H9 (cell line): ENCODE data around the gene TMEM86B. TPM values are rescaled to one million over a fixed set of nuclear protein-coding genes. Genes with fewer than 3 reads are reported as not detected.
A peak's percentile ranks its signal among the peaks of the same experiment; 100 is the strongest.

ENCODE experiments used
- DNase-seq: peaks from one replicate; pipeline ENCODE4 v3.0.0-alpha.2; 2017
- H2AFZ ChIP-seq: one replicate; pipeline ENCODE4 v1.6.1; 2013; ENCODE audit warnings: mild to moderate bottlenecking, low read length, control low read depth, moderate library complexity
- H2AK5ac ChIP-seq: 2 replicates; pipeline ENCODE4 v1.6.1; 2013; ENCODE audit warnings: low read length, control low read depth, mixed read lengths; ENCODE audit not compliant: insufficient read length
- H2BK120ac ChIP-seq: one replicate; pipeline ENCODE4 v1.6.1; 2013; ENCODE audit warnings: low read depth, mild to moderate bottlenecking, low read length, control low read depth, inconsistent platforms; ENCODE audit not compliant: poor library complexity, severe bottlenecking
- H2BK12ac ChIP-seq: 2 replicates; pipeline ENCODE4 v1.6.1; 2013; ENCODE audit warnings: low read length, control low read depth, mixed read lengths, low read depth; ENCODE audit not compliant: insufficient read length
- H2BK15ac ChIP-seq: 2 replicates; pipeline ENCODE4 v1.6.1; 2013; ENCODE audit warnings: low read depth, low read length, control low read depth
- H2BK20ac ChIP-seq: one replicate; pipeline ENCODE4 v1.6.1; 2013; ENCODE audit warnings: low read depth, mild to moderate bottlenecking, low read length, control low read depth, inconsistent platforms; ENCODE audit not compliant: poor library complexity, severe bottlenecking
- H2BK5ac ChIP-seq: 2 replicates; pipeline ENCODE4 v1.6.1; 2013; ENCODE audit warnings: low read length, control low read depth, mixed read lengths; ENCODE audit not compliant: insufficient read length
- H3K14ac ChIP-seq: 2 replicates; pipeline ENCODE4 v1.6.1; 2013; ENCODE audit warnings: low read length, control low read depth; ENCODE audit not compliant: insufficient read depth
- H3K18ac ChIP-seq: 2 replicates; pipeline ENCODE4 v1.6.1; 2013; ENCODE audit warnings: low read depth, mild to moderate bottlenecking, mixed read lengths, low read length, control low read depth; ENCODE audit not compliant: insufficient read length
- H3K23ac ChIP-seq: 2 replicates; pipeline ENCODE4 v1.6.1; 2013; ENCODE audit warnings: low read length, control low read depth, mixed read lengths, low read depth; ENCODE audit not compliant: insufficient read length
- H3K23me2 ChIP-seq: 2 replicates; pipeline ENCODE4 v1.6.1; 2013; ENCODE audit warnings: low read depth, mild to moderate bottlenecking, mixed read lengths, low read length, control low read depth; ENCODE audit not compliant: insufficient read length, poor library complexity, severe bottlenecking
- H3K27ac ChIP-seq: 2 replicates; pipeline ENCODE4 v1.5.1; 2013; ENCODE audit warnings: low read length, control low read depth, mixed read lengths, low read depth; ENCODE audit not compliant: insufficient read length
- H3K27me3 ChIP-seq: 2 replicates; pipeline ENCODE4 v1.6.1; 2013; ENCODE audit warnings: low read length, control low read depth, inconsistent platforms; ENCODE audit not compliant: insufficient read depth
- H3K4ac ChIP-seq: 2 replicates; pipeline ENCODE4 v1.6.1; 2013; ENCODE audit warnings: low read depth, mild to moderate bottlenecking, control low read depth, inconsistent platforms, low read length, moderate library complexity
- H3K4me1 ChIP-seq: 2 replicates; pipeline ENCODE4 v1.6.1; 2013; ENCODE audit warnings: low read length, control low read depth, inconsistent platforms; ENCODE audit not compliant: insufficient read depth
- H3K4me2 ChIP-seq: 2 replicates; pipeline ENCODE4 v1.6.1; 2013; ENCODE audit warnings: low read length, control low read depth, mixed read lengths; ENCODE audit not compliant: insufficient read length, insufficient read depth
- H3K56ac ChIP-seq: 2 replicates; pipeline ENCODE4 v1.6.1; 2013; ENCODE audit warnings: low read depth, mild to moderate bottlenecking, mixed read lengths, low read length, control low read depth; ENCODE audit not compliant: insufficient read length
- H3K79me1 ChIP-seq: 2 replicates; pipeline ENCODE4 v1.6.1; 2013; ENCODE audit warnings: low read depth, mild to moderate bottlenecking, moderate library complexity, low read length, control low read depth, inconsistent platforms; ENCODE audit not compliant: insufficient read depth, poor library complexity, severe bottlenecking
- H3K79me2 ChIP-seq: 2 replicates; pipeline ENCODE4 v1.6.1; 2013; ENCODE audit warnings: low read length, control low read depth, inconsistent platforms; ENCODE audit not compliant: insufficient read depth
- H3K9ac ChIP-seq: 2 replicates; pipeline ENCODE4 v1.6.1; 2013; ENCODE audit warnings: low read length, control low read depth, mixed read lengths; ENCODE audit not compliant: insufficient read length; ENCODE audit errors: extremely low read depth
- H3K9me3 ChIP-seq: one replicate; pipeline ENCODE4 v1.6.1; 2013; ENCODE audit warnings: low read depth, low read length, inconsistent platforms; ENCODE audit not compliant: control insufficient read depth
- H3T11ph ChIP-seq: one replicate; pipeline ENCODE4 v1.6.1; 2013; ENCODE audit warnings: mild to moderate bottlenecking, low read length, control low read depth, inconsistent platforms
- H4K20me1 ChIP-seq: one replicate; pipeline ENCODE4 v1.6.1; 2013; ENCODE audit not compliant: control insufficient read depth, insufficient read length, insufficient read depth
- H4K5ac ChIP-seq: 2 replicates; pipeline ENCODE4 v1.6.1; 2013; ENCODE audit warnings: low read depth, mild to moderate bottlenecking, mixed read lengths, low read length, control low read depth; ENCODE audit not compliant: insufficient read length
- H4K8ac ChIP-seq: replicated peaks from 2 replicates; pipeline ENCODE4 v1.6.1; 2013; ENCODE audit warnings: low read length, control low read depth, mixed read lengths, low read depth; ENCODE audit not compliant: insufficient read length
- H4K91ac ChIP-seq: 2 replicates; pipeline ENCODE4 v1.6.1; 2013; ENCODE audit warnings: low read depth, mild to moderate bottlenecking, moderate library complexity, mixed read lengths, low read length, control low read depth; ENCODE audit not compliant: insufficient read length
- H3K27ac Mint-ChIP-seq, 3 experiments: 2 replicates in 2 of 3; 3 replicates in 1 of 3; pipeline ENCODE4 v1.8.0; 2020 to 2021; ENCODE audit warnings: mixed read lengths in 3 of 3, mild to moderate bottlenecking in 1 of 3, moderate library complexity in 1 of 3
- H3K27me3 Mint-ChIP-seq: 2 replicates; pipeline ENCODE4 v1.8.0; 2021; ENCODE audit warnings: low read depth, mild to moderate bottlenecking, moderate library complexity, mixed read lengths
- H3K36me3 Mint-ChIP-seq, 3 experiments: 2 replicates in 2 of 3; 3 replicates in 1 of 3; pipeline ENCODE4 v1.8.0; 2020 to 2021; ENCODE audit warnings: low read depth in 3 of 3, mixed read lengths in 3 of 3; ENCODE audit not compliant: insufficient read depth in 1 of 3
- H3K4me1 Mint-ChIP-seq, 2 experiments: 2 replicates each; pipeline ENCODE4 v1.8.0; 2020; ENCODE audit warnings: mixed read lengths in 2 of 2
- H3K4me3 Mint-ChIP-seq, 2 experiments: 2 replicates in 1 of 2; 3 replicates in 1 of 2; pipeline ENCODE4 v1.8.0; 2020 to 2021; ENCODE audit warnings: mild to moderate bottlenecking in 2 of 2, mixed read lengths in 2 of 2, moderate library complexity in 1 of 2
- H3K9me3 Mint-ChIP-seq, 2 experiments: 2 replicates in 1 of 2; 3 replicates in 1 of 2; pipeline ENCODE4 v1.8.0; 2020; ENCODE audit warnings: mild to moderate bottlenecking in 2 of 2, mixed read lengths in 2 of 2, moderate library complexity in 1 of 2
- CTCF ChIP-seq: fragments of 200-600 bp; sonication (generic); conservative IDR thresholded peaks from 3 replicates; pipeline ENCODE4 v1.8.0; 2021; ENCODE audit warnings: antibody characterized with exemption, mild to moderate bottlenecking
- WGBS: extraction: QIAGEN DNeasy Blood & Tissue Kit; methylation state at CpG from one replicate; pipeline ENCODE4 v1.1.7; 2013; ENCODE audit warnings: missing lambda C conversion rate, low lambda C conversion rate, mixed read lengths; ENCODE audit not compliant: insufficient read length; ENCODE audit errors: extremely low coverage; 5-methylcytosine and 5-hydroxymethylcytosine counted together
- total RNA-seq: library from RNA; stranded (reverse); gene quantifications from 2 replicates; pipeline ENCODE4 v1.2.1, GENCODE V29; 2021

Gene TMEM86B
- total RNA-seq, 1 experiment from 2014 or later: 4.5 TPM

DNA sequence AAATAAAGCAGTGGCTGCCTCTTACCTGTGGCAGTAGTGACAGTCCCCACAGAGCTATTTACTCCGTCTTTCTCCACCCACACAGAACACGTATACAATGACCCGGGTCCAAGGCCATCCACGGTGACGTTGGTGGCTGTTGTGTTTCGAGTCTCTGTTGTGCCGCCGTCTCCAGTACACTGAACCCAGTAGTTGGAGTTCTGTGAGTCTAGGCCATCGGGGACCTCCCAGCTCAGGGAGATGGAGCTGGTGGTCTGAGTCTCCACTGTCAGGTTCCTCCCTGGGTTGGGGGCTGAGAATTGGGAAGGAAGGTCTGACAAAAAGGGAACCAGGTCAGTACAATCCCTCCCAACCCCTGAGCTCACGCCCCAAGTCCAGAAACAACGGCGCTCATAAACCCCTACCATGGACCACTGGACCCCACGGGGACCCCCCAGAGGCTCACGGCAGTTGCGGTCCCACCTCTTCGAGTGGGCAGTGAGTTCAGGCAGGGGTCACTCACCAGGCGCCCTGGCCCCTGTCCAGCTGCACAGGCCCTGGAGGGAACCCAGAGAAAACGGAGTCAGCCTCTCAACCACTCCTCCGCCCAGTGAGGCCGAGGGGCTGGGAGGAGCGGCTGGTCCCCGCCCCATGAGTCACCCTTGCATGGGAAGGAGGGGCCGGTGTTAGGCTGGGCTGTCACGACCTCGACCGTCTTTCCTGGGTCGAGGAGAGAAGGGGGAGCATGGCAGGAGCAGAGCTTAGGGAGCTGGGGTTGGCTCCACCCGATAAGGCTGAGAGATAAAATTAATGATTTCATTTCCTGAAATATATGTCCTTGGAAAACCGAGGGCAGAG lies 21.7 kb downstream of the TMEM86B start:
- H2BK15ac ChIP-seq: no peak overlapping the region
- peak overlapping the region; percentile 7 to 62; a peak in 3 of 5 replicates for H3K4me3 Mint-ChIP-seq
- peaks cover 32% of the 10 kb centered on the region for H3K27me3 Mint-ChIP-seq
- H3K23me2 ChIP-seq: no peaks in the 10 kb centered on the region
- no peak overlapping the region for H4K5ac ChIP-seq
- no CpG with 5 or more reads among the region's 29 CpGs for WGBS
- no peak overlapping the region for H3K4ac ChIP-seq
- no peak overlapping the region for H2BK20ac ChIP-seq
- no peak overlapping the region for H4K91ac ChIP-seq
- H3K9me3 Mint-ChIP-seq: peaks cover 0 to 5% of the 10 kb centered on the region in 2 experiments; a peak in 3 of 5 replicates
- H2AK5ac ChIP-seq: no peak overlapping the region
- H2BK5ac ChIP-seq: no peak overlapping the region
- H2BK120ac ChIP-seq: no peak overlapping the region
- H3K23ac ChIP-seq: no peak overlapping the region
- H3K4me1 ChIP-seq: no peaks in the 10 kb centered on the region
- H3K18ac ChIP-seq: no peak overlapping the region
- H2AFZ ChIP-seq: no peak overlapping the region
- no peak overlapping the region for H3K56ac ChIP-seq
- H3K14ac ChIP-seq: no peak overlapping the region; the same call in 1 of the 2 replicates
- H3K4me1 Mint-ChIP-seq: peaks cover 9 to 12% of the 10 kb centered on the region in 2 experiments
- no peaks in the 10 kb centered on the region for H3K79me1 ChIP-seq
- no peak overlapping the region for H3T11ph ChIP-seq
- TF ChIP-seq CTCF: no peak
- no peaks in the 10 kb centered on the region for H3K9me3 ChIP-seq
- H2BK12ac ChIP-seq: no peak overlapping the region
- H3K4me2 ChIP-seq: peak overlapping the region; percentile 12
- no peaks in the 10 kb centered on the region for H3K36me3 Mint-ChIP-seq
- peak overlapping the region in 2 of 3 experiments; percentile 72 to 78; a peak in 2 of 7 replicates for H3K27ac Mint-ChIP-seq
- no peaks in the 10 kb centered on the region for H3K27me3 ChIP-seq
- H4K20me1 ChIP-seq: no peaks in the 10 kb centered on the region
- H3K9ac ChIP-seq: no peak overlapping the region
- no peaks in the 10 kb centered on the region for H3K79me2 ChIP-seq
- H4K8ac ChIP-seq: no peak overlapping the region
- H3K27ac ChIP-seq: no peak overlapping the region
- peak; percentile 87 for DNase-seq
